ENCODE results near the gene CREBRF.
A peak's percentile ranks its signal among the peaks of the same experiment; 100 is the strongest.
"Not testable (repeated sequence)": the region's sequence is repeated elsewhere in the genome, so short reads cannot be mapped to it uniquely, and the experiment has no call there.

The CREBRF gene

DNA sequence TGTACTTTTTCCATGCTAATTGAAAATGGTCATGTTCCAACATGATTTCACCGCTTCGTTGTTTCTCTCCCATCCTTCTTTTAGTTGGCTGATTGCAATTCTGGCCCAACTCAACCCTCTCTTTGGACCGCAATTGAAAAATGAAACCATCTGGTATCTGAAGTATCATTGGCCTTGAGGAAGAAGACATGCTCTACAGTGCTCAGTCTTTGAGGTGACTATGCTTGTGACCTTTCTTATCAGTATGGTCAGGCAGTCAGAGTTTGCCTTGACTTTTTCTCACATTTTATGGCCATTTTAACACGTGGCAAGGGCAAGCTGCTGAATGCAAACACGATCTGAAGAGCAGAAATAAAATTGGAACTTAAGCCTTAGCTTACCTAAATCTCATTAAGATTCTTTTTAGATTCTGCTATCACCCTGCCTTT is 36.0 kb upstream of the CREBRF start:
- peaks cover 7% of the 10 kb centered on the region for H3K9me3 Mint-ChIP-seq
- H3K4me1 Mint-ChIP-seq, result peaks cover 16% of the 10 kb centered on the region
- TF ChIP-seq, protein P1, sequence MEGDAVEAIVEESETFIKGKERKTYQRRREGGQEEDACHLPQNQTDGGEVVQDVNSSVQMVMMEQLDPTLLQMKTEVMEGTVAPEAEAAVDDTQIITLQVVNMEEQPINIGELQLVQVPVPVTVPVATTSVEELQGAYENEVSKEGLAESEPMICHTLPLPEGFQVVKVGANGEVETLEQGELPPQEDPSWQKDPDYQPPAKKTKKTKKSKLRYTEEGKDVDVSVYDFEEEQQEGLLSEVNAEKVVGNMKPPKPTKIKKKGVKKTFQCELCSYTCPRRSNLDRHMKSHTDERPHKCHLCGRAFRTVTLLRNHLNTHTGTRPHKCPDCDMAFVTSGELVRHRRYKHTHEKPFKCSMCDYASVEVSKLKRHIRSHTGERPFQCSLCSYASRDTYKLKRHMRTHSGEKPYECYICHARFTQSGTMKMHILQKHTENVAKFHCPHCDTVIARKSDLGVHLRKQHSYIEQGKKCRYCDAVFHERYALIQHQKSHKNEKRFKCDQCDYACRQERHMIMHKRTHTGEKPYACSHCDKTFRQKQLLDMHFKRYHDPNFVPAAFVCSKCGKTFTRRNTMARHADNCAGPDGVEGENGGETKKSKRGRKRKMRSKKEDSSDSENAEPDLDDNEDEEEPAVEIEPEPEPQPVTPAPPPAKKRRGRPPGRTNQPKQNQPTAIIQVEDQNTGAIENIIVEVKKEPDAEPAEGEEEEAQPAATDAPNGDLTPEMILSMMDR (IDR thresholded peaks at IDR 0.05), result no peak
- DNase-seq, result no peak
- no peaks in the 10 kb centered on the region for H3K27me3 Mint-ChIP-seq (ENCODE audit: low read depth, poor library complexity)
- H3K36me3 Mint-ChIP-seq (ENCODE audit: low read depth), result peaks cover 52% of the 10 kb centered on the region
- H3K27ac Mint-ChIP-seq, result peak overlapping the region; percentile 81
- H3K4me3 Mint-ChIP-seq, result no peak overlapping the region

GRCh38 chr5:173020643-173021042 is 35.5 kb upstream of the CREBRF start:
- no peak for DNase-seq
- Mint-ChIP-seq H3K9me3 (peaks cover 7% of the 10 kb centered on the region), H3K27me3 (ENCODE audit: low read depth, poor library complexity) (no peaks in the 10 kb centered on the region), H3K4me3 (no peak overlapping the region), H3K27ac (peak overlapping the region; percentile 65), H3K4me1 (peaks cover 15% of the 10 kb centered on the region), H3K36me3 (ENCODE audit: low read depth) (peaks cover 55% of the 10 kb centered on the region)
- TF ChIP-seq, protein P1 (IDR thresholded peaks at IDR 0.05), result no peak

DNA sequence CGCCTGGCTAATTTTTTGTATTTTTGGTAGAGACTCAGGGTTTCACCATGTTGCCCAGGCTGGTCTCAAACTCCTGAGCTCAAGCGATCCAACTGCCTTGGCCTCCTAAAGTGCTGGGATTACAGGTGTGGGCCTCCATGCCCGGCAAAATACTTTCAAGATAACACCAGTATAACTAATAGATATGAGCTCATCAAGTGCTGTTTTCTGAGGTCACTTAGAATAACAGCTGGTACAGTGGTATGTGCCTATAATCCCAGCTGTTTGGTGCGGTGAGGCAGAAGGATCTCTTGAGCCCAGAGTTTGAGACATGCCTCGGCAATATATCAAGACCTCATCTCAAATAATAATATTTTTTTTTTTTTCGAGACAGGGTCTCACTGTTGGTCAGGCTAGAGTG is 30.5 kb upstream of the CREBRF start:
- TF ChIP-seq, protein P1 (IDR thresholded peaks at IDR 0.05), result no peak
- H3K4me3 Mint-ChIP-seq, result no peak overlapping the region
- H3K27me3 Mint-ChIP-seq (ENCODE audit: low read depth, poor library complexity), result no peaks in the 10 kb centered on the region
- no peaks in the 10 kb centered on the region for H3K9me3 Mint-ChIP-seq
- no peak overlapping the region for H3K27ac Mint-ChIP-seq
- H3K36me3 Mint-ChIP-seq (ENCODE audit: low read depth), result peaks cover 52% of the 10 kb centered on the region
- H3K4me1 Mint-ChIP-seq, result no peaks in the 10 kb centered on the region
- DNase-seq, result no peak

DNA sequence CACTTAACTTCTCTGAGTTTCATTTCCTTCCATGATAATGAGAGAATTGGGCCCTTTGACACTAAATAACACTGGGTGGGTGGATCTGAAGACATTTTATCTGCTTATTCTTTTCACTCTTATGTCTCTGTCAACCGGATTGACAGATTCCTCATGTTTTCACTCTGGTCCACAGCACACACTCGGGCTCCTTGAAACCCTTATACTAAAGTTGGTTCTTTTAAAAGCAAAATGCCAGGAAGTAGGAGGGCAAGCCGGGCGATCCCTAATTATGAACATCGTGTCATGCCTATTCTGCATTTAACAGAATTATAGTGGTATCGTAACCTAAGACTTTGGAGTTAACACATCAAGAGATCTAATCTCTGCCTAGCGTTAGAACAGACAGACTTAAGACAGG is 28.2 kb upstream of the CREBRF start:
- TF ChIP-seq, protein P1 (IDR thresholded peaks at IDR 0.05), result no peak
- Mint-ChIP-seq H3K4me3 (no peak overlapping the region), H3K27ac (no peak overlapping the region), H3K9me3 (no peaks in the 10 kb centered on the region), H3K27me3 (ENCODE audit: low read depth, poor library complexity) (no peaks in the 10 kb centered on the region), H3K36me3 (ENCODE audit: low read depth) (peaks cover 29% of the 10 kb centered on the region), H3K4me1 (no peaks in the 10 kb centered on the region)
- no peak for DNase-seq

GRCh38 chr5:173028811-173029327 is 27.3 kb upstream of the CREBRF start:
- Mint-ChIP-seq H3K4me1 (no peaks in the 10 kb centered on the region), H3K27me3 (ENCODE audit: low read depth, poor library complexity) (no peaks in the 10 kb centered on the region), H3K9me3 (no peaks in the 10 kb centered on the region), H3K4me3 (no peak overlapping the region), H3K36me3 (ENCODE audit: low read depth) (peaks cover 23% of the 10 kb centered on the region), H3K27ac (no peak overlapping the region)
- no peak for DNase-seq
- TF ChIP-seq, protein P1 (IDR thresholded peaks at IDR 0.05), result no peak

GRCh38 chr5:173029499-173029921 is 26.6 kb upstream of the CREBRF start:
- DNase-seq, result no peak
- peaks cover 22% of the 10 kb centered on the region for H3K36me3 Mint-ChIP-seq (ENCODE audit: low read depth)
- TF ChIP-seq, protein P1 (IDR thresholded peaks at IDR 0.05), result no peak
- H3K4me3 Mint-ChIP-seq, result no peak overlapping the region
- peaks cover 3% of the 10 kb centered on the region for H3K4me1 Mint-ChIP-seq
- H3K27me3 Mint-ChIP-seq (ENCODE audit: low read depth, poor library complexity), result no peaks in the 10 kb centered on the region
- no peaks in the 10 kb centered on the region for H3K9me3 Mint-ChIP-seq
- no peak overlapping the region for H3K27ac Mint-ChIP-seq

GRCh38 chr5:173032096-173032495 is 24.1 kb upstream of the CREBRF start:
- DNase-seq; H3K27ac Mint-ChIP-seq; H3K4me3 Mint-ChIP-seq; H3K9me3 Mint-ChIP-seq; H3K27me3 Mint-ChIP-seq (ENCODE audit: low read depth, poor library complexity); H3K4me1 Mint-ChIP-seq: not testable (repeated sequence)
- H3K36me3 Mint-ChIP-seq (ENCODE audit: low read depth), result peaks cover 25% of the 10 kb centered on the region
